Stomach (tissue), 4 donors: Measurements from ENCODE around the gene IQGAP3.

Experiments
- POLR2A ChIP-seq, 4 donors: fragments of 450-650 bp; IDR thresholded peaks; one replicate each; pipeline ENCODE4 v1.6.1; 2016; ENCODE audit warnings: antibody characterized with exemption in 4 of 4, control low read depth in 2 of 4, mild to moderate bottlenecking in 1 of 4, moderate library complexity in 1 of 4
- POLR2AphosphoS5 ChIP-seq, 3 donors: sonication (generic); formaldehyde crosslinking; IDR thresholded peaks; one replicate each; pipeline ENCODE4 v1.6.1; 2016; ENCODE audit warnings: antibody characterized with exemption in 3 of 3
- TF ChIP-seq, protein P1 (sequence below), 7 experiments: fragments of 450-650 bp in 4 of 7; fragments of 200-600 bp in 3 of 7; sonication (generic) in 3 of 7; IDR thresholded peaks; one replicate each; pipeline ENCODE4 v1.5.1; 2016 to 2019; ENCODE audit warnings: antibody characterized with exemption in 7 of 7, control low read depth in 2 of 7, mild to moderate bottlenecking in 1 of 7

DNA sequence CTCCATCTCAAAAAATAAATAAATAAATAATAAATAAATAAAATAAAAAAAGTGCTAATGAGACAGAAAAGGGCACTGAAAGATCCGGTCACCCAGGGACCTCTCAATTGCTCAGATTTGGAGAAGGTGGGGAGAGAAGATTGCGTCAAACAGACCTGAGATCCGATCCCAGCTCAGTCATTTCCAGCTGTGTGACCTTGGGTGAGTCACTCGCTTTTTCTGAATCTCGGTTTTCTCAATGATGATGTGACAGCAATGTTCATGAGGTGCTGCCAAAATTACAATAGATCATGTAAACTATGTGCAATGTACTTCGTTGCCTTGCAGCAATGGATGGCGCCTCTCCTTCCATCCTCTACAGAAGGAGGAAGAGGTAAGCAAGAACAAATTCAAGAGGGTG lies 60.7 kb downstream of the IQGAP3 start:
- TF ChIP-seq, protein P1, sequence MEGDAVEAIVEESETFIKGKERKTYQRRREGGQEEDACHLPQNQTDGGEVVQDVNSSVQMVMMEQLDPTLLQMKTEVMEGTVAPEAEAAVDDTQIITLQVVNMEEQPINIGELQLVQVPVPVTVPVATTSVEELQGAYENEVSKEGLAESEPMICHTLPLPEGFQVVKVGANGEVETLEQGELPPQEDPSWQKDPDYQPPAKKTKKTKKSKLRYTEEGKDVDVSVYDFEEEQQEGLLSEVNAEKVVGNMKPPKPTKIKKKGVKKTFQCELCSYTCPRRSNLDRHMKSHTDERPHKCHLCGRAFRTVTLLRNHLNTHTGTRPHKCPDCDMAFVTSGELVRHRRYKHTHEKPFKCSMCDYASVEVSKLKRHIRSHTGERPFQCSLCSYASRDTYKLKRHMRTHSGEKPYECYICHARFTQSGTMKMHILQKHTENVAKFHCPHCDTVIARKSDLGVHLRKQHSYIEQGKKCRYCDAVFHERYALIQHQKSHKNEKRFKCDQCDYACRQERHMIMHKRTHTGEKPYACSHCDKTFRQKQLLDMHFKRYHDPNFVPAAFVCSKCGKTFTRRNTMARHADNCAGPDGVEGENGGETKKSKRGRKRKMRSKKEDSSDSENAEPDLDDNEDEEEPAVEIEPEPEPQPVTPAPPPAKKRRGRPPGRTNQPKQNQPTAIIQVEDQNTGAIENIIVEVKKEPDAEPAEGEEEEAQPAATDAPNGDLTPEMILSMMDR (IDR thresholded peaks at IDR 0.05), result no peak
- no peak for TF ChIP-seq POLR2A (IDR thresholded peaks at IDR 0.05)
- TF ChIP-seq POLR2AphosphoS5 (IDR thresholded peaks at IDR 0.05), result no peak
